ENCODE results near the gene KLF13. TPM values are rescaled to one million over a fixed set of nuclear protein-coding genes. Genes with fewer than 3 reads are reported as not detected.

Gene KLF13
- polyA plus RNA-seq, 2 of the 4 experiments (the other 2 are of a cell fraction), result 53.5 TPM

DNA sequence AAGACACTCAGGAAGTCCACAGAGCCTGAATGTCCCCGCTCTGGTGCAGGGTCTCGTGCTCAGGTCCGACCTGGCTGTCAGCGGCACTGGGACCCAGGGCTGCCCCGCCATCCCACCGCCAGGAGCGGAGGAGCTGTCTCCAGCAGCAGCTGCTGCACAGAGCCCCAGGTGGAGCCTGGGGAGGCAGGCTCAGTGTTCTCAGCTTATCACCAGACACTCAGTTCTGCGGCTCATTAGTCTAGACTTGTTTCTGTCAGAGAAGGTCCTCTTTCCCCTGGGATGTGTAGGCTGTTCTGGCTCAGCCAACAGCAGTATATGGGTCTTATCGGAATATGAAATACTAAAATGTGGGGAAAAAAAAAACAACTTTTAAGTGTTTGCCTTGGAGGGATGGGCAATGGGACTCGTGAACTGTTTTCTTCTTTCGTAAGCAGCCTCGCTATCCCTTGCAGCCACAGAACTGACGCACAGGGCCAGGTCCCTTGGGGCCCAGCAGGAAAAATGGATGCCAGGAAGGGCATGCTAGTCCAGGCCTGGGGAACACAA lies 75.9 kb downstream of the KLF13 start:
- peaks cover 34% of the 10 kb centered on the region for H3K4me1 ChIP-seq
- WGBS (ENCODE audit: missing lambda C conversion rate), result 88% methylated on average over 13 of the region's 13 CpGs

DNA sequence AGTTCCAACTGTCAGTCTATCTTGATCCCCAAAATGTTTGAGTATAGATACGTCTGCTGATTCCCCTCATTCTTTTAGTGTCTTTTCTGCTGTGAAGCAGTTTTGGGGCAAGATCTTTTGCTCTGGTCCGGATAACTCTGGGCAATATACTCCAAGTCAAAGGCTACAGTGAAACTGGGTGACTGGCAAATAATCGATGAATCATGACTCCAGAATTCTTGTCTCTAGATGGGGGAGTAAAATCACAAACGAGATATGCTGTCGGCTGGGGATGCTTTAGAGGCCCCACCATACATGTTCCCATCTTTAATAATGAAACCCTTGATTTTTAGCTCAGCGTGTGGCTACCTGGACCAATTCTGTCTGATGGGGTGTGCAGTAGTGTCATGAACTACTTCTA lies 76.5 kb downstream of the KLF13 start:
- TF ChIP-seq HES2 (IDR thresholded peaks at IDR 0.05), result no peak
- peak; percentile 66 for TF ChIP-seq NFE2L2 (conservative IDR thresholded peaks at IDR 0.05; ENCODE audit: low read length)
- DNase-seq (ENCODE audit: low read depth in 1 of 2, low spot score in 1 of 2) (no peak), ATAC-seq (no peak), FAIRE-seq (no peak)
- Histone ChIP-seq H3K9me3 (peaks cover 18% of the 10 kb centered on the region; the same call in 2 of the 3 replicates), H3K4me3 (no peak overlapping the region), H3K4me2 (no peak overlapping the region), H3K4me1 (peaks cover 28% of the 10 kb centered on the region), H3K27ac (no peak overlapping the region)
- ChIA-PET POLR2A (no interaction called here), CTCF (interaction anchor here (0.6 to 3.0 kb wide), 3 partner anchors 32 to 203 kb away, joined by 3 to 11 read pairs (median 4); no protein-coding TSS in a partner anchor)
- 68% methylated on average over 6 of the region's 6 CpGs for WGBS (ENCODE audit: missing lambda C conversion rate)

More for the DNA sequence above, 75.9 kb downstream of the KLF13 start:
- DNase-seq (ENCODE audit: low read depth in 1 of 2, low spot score in 1 of 2) (no peak), FAIRE-seq (no peak), ATAC-seq (peak in 1 of 2 experiments; percentile 14; a peak in 2 of 6 replicates)
- no peak overlapping the region for H3K4me3 ChIP-seq
- peaks cover 15% of the 10 kb centered on the region; the same call in 2 of the 3 replicates for H3K9me3 ChIP-seq
- no peak for TF ChIP-seq MYC (IDR thresholded peaks at IDR 0.05; ENCODE audit: borderline replicate concordance, low read length)
- TF ChIP-seq ESRRA (IDR thresholded peaks at IDR 0.05; ENCODE audit: borderline replicate concordance, low read length), result no peak
- TF ChIP-seq, protein P1, sequence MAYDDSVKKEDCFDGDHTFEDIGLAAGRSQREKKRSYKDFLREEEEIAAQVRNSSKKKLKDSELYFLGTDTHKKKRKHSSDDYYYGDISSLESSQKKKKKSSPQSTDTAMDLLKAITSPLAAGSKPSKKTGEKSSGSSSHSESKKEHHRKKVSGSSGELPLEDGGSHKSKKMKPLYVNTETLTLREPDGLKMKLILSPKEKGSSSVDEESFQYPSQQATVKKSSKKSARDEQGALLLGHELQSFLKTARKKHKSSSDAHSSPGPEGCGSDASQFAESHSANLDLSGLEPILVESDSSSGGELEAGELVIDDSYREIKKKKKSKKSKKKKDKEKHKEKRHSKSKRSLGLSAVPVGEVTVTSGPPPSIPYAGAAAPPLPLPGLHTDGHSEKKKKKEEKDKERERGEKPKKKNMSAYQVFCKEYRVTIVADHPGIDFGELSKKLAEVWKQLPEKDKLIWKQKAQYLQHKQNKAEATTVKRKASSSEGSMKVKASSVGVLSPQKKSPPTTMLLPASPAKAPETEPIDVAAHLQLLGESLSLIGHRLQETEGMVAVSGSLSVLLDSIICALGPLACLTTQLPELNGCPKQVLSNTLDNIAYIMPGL (CRISPR knock-in tag; IDR thresholded peaks at IDR 0.05; ENCODE audit: borderline replicate concordance), result no peak
- TF ChIP-seq MAX (IDR thresholded peaks at IDR 0.05), result no peak
- TF ChIP-seq JUNB (IDR thresholded peaks at IDR 0.05), result no peak
- no peak for TF ChIP-seq HOXA7 (CRISPR knock-in tag; IDR thresholded peaks at IDR 0.05)
- no peak overlapping the region for H3K27ac ChIP-seq
- H3K4me2 ChIP-seq, result no peak overlapping the region
- ChIA-PET POLR2A (no interaction called here), CTCF (interaction anchor here (0.6 to 1.0 kb wide), 2 partner anchors 32 to 202 kb away, joined by 3 to 4 read pairs; no protein-coding TSS in a partner anchor)

DNA sequence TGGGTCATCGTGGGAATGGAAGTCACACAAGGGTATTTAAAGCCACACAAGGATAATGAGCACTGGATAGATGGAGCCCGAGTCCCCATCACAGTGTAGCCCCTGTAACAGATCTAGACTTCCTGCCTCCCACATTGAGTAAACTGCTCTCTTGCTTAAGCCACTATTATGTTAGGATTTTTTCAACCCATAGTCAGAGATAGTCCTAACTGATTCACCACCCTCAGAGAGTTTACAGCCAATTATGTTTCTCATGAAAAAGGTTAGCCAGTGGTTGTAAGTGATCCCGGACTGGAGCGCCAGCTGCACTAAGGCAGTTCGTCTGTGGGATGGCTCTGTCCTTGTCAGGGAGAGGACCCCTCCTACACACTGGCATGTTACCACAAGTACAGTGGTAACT lies 77.0 kb downstream of the KLF13 start:
- no peak for ATAC-seq
- Histone ChIP-seq H3K4me1 (peaks cover 23% of the 10 kb centered on the region), H3K9me3 (peaks cover 22% of the 10 kb centered on the region; the same call in 2 of the 3 replicates), H3K4me3 (no peak overlapping the region), H3K4me2 (no peak overlapping the region), H3K27ac (no peak overlapping the region)
- ChIA-PET POLR2A (no interaction called here), CTCF (interaction anchor here (0.8 to 3.0 kb wide), 2 partner anchors 34 to 85 kb away, joined by 3 to 11 read pairs; no protein-coding TSS in a partner anchor)
- FAIRE-seq, result no peak
- WGBS (ENCODE audit: missing lambda C conversion rate), result 76% methylated on average over 5 of the region's 5 CpGs
- no peak for DNase-seq (ENCODE audit: low read depth in 1 of 2, low spot score in 1 of 2)
- TF ChIP-seq MAZ (IDR thresholded peaks at IDR 0.05; ENCODE audit: borderline replicate concordance, low read depth, low read length), result no peak
- no peak for TF ChIP-seq TFCP2L1 (CRISPR knock-in tag; IDR thresholded peaks at IDR 0.05)
- TF ChIP-seq NFE2L2 (conservative IDR thresholded peaks at IDR 0.05; ENCODE audit: low read length), result no peak
- TF ChIP-seq NPAS2 (CRISPR knock-in tag; IDR thresholded peaks at IDR 0.05; ENCODE audit: borderline replicate concordance), result no peak
- TF ChIP-seq, protein P2, sequence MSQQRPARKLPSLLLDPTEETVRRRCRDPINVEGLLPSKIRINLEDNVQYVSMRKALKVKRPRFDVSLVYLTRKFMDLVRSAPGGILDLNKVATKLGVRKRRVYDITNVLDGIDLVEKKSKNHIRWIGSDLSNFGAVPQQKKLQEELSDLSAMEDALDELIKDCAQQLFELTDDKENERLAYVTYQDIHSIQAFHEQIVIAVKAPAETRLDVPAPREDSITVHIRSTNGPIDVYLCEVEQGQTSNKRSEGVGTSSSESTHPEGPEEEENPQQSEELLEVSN (IDR thresholded peaks at IDR 0.05; ENCODE audit: borderline replicate concordance, low read depth), result no peak
- no peak for TF ChIP-seq MAFK (IDR thresholded peaks at IDR 0.05; ENCODE audit: partially characterized antibody)
- no peak for TF ChIP-seq SREBF2 (IDR thresholded peaks at IDR 0.05)
- TF ChIP-seq ZC3H11A (IDR thresholded peaks at IDR 0.05), result no peak
- TF ChIP-seq FOSL2 (IDR thresholded peaks at IDR 0.05), result no peak
- TF ChIP-seq FOSL2 (CRISPR knock-in tag; IDR thresholded peaks at IDR 0.05), result no peak
- no peak for TF ChIP-seq MYC (IDR thresholded peaks at IDR 0.05; ENCODE audit: borderline replicate concordance, low read length)
- no peak for TF ChIP-seq HDAC2 (IDR thresholded peaks at IDR 0.05)
- TF ChIP-seq RARB (CRISPR knock-in tag; IDR thresholded peaks at IDR 0.05), result no peak
- TF ChIP-seq POLR2AphosphoS2 (conservative IDR thresholded peaks at IDR 0.05; ENCODE audit: low read length), result no peak
- no peak for TF ChIP-seq RNF2 (IDR thresholded peaks at IDR 0.05; ENCODE audit: borderline replicate concordance, low read depth)
- TF ChIP-seq CBX2 (IDR thresholded peaks at IDR 0.05; ENCODE audit: borderline replicate concordance, low read depth), result no peak
- no peak for TF ChIP-seq FOSB (CRISPR knock-in tag; IDR thresholded peaks at IDR 0.05)

All from A549 (cell line).